ENCODE results near the gene TENT4B. TPM values are rescaled to one million over a fixed set of nuclear protein-coding genes. Genes with fewer than 3 reads are reported as not detected.
A peak's percentile ranks its signal among the peaks of the same experiment; 100 is the strongest.

The TENT4B gene
- total RNA-seq, 4 donors from 2014 or later = 10.7 to 30.5 (median 24.7) TPM

- Histone ChIP-seq H3K4me3 (no peak overlapping the region), H3K36me3 (no peaks in the 10 kb centered on the region), H3K9me3 (no peaks in the 10 kb centered on the region), H3K27me3 (no peaks in the 10 kb centered on the region), H3K4me1 (peaks cover 0 to 52% (median 7%) of the 10 kb centered on the region in 4 donors), H3K27ac (no peak overlapping the region)
- no peak for DNase-seq
- TF ChIP-seq POLR2A (IDR thresholded peaks at IDR 0.05) = no peak
- TF ChIP-seq, protein P1, sequence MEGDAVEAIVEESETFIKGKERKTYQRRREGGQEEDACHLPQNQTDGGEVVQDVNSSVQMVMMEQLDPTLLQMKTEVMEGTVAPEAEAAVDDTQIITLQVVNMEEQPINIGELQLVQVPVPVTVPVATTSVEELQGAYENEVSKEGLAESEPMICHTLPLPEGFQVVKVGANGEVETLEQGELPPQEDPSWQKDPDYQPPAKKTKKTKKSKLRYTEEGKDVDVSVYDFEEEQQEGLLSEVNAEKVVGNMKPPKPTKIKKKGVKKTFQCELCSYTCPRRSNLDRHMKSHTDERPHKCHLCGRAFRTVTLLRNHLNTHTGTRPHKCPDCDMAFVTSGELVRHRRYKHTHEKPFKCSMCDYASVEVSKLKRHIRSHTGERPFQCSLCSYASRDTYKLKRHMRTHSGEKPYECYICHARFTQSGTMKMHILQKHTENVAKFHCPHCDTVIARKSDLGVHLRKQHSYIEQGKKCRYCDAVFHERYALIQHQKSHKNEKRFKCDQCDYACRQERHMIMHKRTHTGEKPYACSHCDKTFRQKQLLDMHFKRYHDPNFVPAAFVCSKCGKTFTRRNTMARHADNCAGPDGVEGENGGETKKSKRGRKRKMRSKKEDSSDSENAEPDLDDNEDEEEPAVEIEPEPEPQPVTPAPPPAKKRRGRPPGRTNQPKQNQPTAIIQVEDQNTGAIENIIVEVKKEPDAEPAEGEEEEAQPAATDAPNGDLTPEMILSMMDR (IDR thresholded peaks at IDR 0.05) = no peak
These were observed 45.8 kb downstream of the TENT4B start for GRCh38 chr16:50198802-50199403.

GRCh38 chr16:50201787-50202186 lies 48.7 kb downstream of the TENT4B start:
- Histone ChIP-seq H3K4me3 (no peak overlapping the region), H3K36me3 (no peaks in the 10 kb centered on the region), H3K27ac (peak overlapping the region in 3 of 4 donors; percentile 3 to 40 (median 9)), H3K4me1 (peaks cover 0 to 40% (median 4%) of the 10 kb centered on the region in 4 donors), H3K27me3 (no peaks in the 10 kb centered on the region), H3K9me3 (no peaks in the 10 kb centered on the region)
- DNase-seq = no peak
- TF ChIP-seq POLR2A (IDR thresholded peaks at IDR 0.05) = no peak
- TF ChIP-seq, protein P1 (IDR thresholded peaks at IDR 0.05) = no peak

DNA sequence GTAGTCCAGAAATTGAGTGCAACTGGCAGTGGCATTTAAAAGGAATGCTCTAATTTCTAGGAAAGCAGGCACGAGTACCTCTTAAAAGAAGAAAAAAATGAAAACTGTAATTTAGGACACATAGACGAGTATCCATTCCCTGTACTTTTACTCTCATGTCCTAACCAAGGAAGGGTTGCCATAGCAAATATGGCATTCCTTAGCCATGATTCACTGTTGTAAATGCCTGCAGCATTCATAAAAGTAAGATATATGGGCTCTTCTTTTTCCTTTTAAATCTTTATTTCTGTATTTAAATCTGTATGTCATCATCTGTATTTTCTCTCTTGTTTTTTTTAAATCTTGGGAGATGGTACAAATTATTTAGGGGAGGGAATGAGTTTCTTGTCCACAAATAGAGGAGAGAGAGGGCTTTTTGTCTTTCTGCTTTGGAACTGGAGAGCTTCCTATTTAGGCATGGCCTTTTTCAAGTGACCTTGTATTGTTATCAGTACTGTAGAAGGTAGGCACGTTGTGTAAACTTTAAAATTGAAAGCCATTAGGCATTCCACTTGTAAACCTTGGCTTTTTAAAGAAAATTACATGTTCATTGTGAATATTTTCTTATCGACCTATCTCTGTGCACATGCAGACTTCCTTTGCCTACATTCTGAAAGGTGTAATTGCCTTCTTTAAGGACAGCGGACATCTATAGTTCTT lies 50.0 kb downstream of the TENT4B start:
- TF ChIP-seq POLR2A (IDR thresholded peaks at IDR 0.05) = no peak
- TF ChIP-seq, protein P1 (IDR thresholded peaks at IDR 0.05) = no peak
- Histone ChIP-seq H3K9me3 (no peaks in the 10 kb centered on the region), H3K36me3 (no peaks in the 10 kb centered on the region), H3K4me3 (no peak overlapping the region), H3K4me1 (peaks cover 0 to 41% (median 4%) of the 10 kb centered on the region in 4 donors), H3K27ac (peak overlapping the region; percentile 10 to 46 (median 23)), H3K27me3 (no peaks in the 10 kb centered on the region)
- no peak for DNase-seq

GRCh38 chr16:50203681-50204080 lies 50.6 kb downstream of the TENT4B start:
- Histone ChIP-seq H3K27me3 (no peaks in the 10 kb centered on the region), H3K4me1 (peaks cover 0 to 47% (median 4%) of the 10 kb centered on the region in 4 donors), H3K4me3 (no peak overlapping the region), H3K9me3 (no peaks in the 10 kb centered on the region), H3K36me3 (no peaks in the 10 kb centered on the region), H3K27ac (peak overlapping the region; percentile 10 to 46 (median 23))
- no peak for DNase-seq
- TF ChIP-seq, protein P1 (IDR thresholded peaks at IDR 0.05) = no peak
- TF ChIP-seq POLR2A (IDR thresholded peaks at IDR 0.05) = no peak

- H3K27me3 ChIP-seq = no peaks in the 10 kb centered on the region
- peaks cover 0 to 51% (median 6%) of the 10 kb centered on the region in 4 donors for H3K4me1 ChIP-seq
- peak overlapping the region in 1 of 4 donors; percentile 46 for H3K27ac ChIP-seq
- no peak for DNase-seq
- no peaks in the 10 kb centered on the region for H3K36me3 ChIP-seq
- TF ChIP-seq POLR2A (IDR thresholded peaks at IDR 0.05) = no peak
- TF ChIP-seq, protein P1 (IDR thresholded peaks at IDR 0.05) = no peak
- H3K4me3 ChIP-seq = no peak overlapping the region
- no peaks in the 10 kb centered on the region for H3K9me3 ChIP-seq
These were observed 51.5 kb downstream of the TENT4B start for GRCh38 chr16:50204453-50205108.

Data from Peyer's patch (tissue), 4 donors.